Left kidney (tissue), 2 donors: Measurements from ENCODE around the gene CLMP. TPM values are rescaled to one million over a fixed set of nuclear protein-coding genes. Genes with fewer than 3 reads are reported as not detected.

Experiments used
- DNase-seq: peaks from one replicate; pipeline ENCODE4 v3.0.0-alpha.2; 2013
- polyA plus RNA-seq: library from polyadenylated mRNA; unstranded; fragments of 120-200 nt; gene quantifications from one replicate; pipeline ENCODE4 v1.2.1, GENCODE V29; 2013; ENCODE audit not compliant: insufficient read length

CLMP gene
- polyA plus RNA-seq, 1 donor, result 34.1 TPM

GRCh38 chr11:123057661-123058305 is 137.3 kb downstream of the CLMP start:
- no peak for DNase-seq

DNA sequence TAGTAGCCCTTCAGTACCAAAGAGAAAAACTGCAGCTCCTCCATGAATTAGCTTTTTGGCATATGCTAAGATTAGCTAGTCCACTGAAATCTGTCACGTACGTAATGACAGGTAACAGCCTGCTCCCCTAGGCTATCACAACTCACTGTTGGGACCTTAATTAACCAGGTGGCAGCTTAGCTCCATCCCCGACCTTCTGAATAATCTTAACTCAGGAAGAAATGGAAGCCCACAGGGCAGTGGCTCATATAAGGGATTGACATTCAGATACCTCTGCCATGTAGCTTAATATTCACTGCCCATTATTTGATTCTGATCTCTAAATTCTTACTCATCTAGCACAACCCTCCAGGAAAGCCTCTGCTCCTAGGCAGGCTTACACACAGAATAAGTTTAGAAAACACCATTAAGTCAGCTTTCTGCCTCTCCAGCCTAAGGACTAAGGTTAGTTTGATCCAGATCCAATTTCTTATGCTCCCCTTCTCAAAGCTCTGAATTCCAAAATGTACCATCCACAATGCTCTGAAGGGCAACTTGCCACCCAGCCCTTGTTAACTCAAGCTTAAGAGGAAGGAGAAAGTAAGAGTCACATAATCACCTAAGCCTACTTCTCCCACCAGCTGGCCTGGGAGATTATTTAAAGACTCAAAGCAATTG is 138.1 kb downstream of the CLMP start:
- no peak for DNase-seq

- no peak for DNase-seq
Observed at GRCh38 chr11:123055191-123055901, 139.7 kb downstream of the CLMP start.

DNA sequence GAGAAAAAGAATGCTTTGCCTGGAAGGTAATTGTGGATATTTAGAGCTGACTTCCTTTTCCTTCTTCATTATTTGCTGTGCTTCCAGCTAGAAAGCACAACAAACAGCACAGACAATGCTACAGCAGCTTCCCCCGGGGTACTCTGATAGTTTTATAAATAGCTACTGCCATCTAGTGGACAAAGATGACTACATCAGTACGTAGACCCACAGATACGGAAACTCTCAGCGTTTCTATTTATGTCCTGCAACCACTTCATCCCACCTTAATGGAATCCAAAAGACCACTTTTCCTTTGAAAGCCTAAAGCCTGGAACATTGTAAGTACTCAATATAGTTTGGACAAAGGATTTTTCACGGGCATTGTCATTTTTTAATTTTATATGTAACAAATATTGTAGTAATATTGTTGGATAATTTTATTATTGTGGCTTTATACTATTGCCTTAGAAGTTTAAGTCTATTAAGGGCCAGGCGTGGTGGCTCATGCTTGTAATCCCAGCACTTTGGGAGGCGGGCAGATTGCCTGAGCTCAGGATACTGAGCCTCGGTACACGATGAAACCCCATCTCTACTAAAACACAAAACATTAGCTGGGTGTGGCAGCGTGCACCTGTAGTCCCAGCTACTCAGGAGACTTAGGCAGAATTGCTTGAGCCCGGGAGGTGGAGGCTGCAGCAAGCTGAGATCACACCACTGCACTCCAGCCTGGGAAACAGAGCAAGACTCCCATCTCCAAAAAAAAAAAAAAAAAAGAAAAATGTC is 140.6 kb downstream of the CLMP start:
- peak; percentile 74 for DNase-seq

DNA sequence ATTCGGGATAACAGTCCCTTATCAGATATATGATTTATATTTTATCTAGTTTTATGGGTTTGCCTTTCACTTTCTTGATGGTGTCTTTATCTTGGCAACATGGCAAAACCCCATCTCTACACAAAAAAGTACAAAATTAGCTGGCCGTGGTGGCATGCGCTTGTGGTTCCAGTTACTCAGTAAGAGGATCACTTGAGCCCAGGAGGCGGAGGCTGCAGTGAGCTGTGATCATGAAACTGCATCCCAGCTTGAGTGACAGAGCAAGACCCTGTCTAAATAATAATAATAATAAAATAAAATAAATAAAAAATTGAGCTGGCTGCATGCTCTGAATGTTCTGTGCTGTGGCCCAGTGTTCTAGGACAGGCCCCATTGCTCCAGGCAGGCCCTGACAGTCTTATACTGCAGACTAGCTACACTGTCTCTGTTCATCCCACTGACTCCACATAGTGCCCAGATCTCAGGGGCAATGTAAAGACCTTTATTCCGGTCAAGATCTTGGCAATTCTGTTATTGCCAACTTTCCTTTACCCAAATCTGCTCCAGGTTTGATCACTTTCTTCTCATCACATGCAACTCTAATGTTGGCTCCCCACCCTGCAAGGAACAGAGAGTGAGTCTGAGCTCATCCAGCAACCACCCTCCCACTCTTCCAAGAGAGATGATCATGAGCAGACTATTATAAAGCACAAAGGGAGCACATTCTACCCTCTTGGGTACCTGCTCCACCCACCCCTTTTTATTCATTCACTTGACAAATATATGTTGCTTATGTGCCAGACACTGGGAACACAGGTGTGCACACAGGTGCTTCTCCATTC is 141.9 kb downstream of the CLMP start:
- DNase-seq, result no peak

DNA sequence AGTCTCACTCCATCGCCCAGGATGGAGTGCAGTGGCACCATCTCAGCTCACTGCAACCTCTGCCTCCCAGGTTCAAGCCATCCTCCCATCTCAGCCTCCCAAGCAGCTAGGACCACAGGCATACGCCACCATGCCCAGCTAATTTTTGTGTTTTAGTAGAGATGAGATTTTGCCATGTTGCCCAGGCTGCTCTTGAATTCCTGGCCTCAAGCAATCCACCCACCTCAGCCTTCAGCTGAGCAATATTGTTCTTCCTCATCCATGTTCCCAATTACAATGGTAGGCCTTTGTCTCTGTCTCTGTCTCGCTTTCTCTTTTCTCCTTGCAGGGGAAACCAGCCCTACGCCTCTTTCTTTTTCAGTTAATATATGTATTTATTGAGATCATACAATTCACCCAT is 143.4 kb downstream of the CLMP start:
- no peak for DNase-seq

DNA sequence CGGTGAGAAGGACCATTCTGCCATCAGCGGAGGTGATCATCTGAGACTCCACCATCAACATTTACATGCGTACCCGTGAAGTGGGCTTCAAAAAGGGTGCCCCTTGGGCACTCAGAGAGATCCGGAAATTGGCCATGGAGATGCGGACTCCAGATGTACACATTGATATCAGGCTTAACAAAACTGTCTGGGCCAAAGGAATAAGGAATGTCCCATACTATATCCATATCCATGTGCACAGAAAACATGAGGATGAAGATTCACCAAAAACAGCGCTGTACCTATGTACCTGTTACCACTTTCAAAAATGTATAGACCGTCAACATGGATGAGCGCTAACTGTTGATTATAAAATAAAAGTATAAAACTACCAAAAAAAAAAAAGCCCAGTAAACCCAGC is 143.9 kb downstream of the CLMP start:
- DNase-seq, result no peak

DNA sequence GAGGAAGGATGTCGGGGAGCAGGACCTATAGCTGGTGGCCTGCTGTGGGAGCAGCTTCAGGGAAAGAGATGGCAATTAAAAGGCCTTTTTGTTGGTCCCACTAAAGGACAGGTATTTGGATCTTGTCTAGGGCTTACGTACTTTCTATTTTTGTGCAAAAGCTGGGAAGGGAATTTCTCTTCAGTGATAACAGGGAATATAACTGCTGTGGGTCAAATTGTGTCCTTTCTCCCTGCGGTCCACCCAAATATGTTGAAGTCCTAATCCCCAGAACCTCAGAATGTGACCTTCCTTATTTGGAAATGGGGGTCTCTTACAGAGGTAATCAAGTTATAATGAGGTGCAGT is 147.1 kb downstream of the CLMP start:
- DNase-seq, result no peak

GRCh38 chr11:123047266-123047946 is 147.6 kb downstream of the CLMP start:
- DNase-seq, result no peak

DNA sequence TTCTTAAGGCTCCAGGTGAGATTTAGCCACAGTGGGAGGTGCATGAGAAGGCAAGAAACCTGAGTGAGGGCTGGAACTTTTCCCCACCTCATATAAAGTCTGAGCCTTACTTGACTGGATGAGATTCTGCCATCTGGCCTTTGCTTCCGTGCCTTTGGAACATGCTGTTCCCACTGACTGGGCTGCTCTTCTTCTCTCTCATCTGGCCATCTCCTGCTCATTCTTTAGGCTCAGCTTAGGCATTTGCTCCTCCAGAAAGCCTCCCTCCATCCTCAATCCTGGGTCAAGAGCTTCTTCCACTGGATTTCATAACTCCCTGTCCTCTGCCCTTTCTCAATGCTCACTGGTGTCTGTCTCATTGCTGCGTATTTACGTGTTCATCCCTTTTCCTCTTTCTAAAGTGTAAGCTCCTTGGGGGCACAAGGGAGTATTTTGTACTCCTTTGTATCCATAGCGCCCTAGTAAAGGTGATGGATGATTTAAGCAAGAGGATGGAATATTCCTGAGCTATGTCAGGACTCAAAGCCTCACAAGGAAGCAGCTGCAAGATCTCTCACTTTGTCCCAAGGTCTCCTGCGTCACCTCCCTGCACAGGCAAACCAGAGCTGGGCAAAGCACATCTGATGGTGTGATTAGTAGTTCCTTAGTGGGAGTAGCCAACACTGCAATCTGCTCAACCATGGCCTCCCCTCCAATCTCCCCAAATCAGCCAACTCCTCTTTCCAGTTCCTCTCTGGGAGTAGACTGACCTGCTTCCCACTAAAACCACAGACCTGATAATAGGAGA is 148.4 kb downstream of the CLMP start:
- no peak for DNase-seq

- DNase-seq, result no peak
Observed at GRCh38 chr11:123045101-123045500, 149.9 kb downstream of the CLMP start.

DNA sequence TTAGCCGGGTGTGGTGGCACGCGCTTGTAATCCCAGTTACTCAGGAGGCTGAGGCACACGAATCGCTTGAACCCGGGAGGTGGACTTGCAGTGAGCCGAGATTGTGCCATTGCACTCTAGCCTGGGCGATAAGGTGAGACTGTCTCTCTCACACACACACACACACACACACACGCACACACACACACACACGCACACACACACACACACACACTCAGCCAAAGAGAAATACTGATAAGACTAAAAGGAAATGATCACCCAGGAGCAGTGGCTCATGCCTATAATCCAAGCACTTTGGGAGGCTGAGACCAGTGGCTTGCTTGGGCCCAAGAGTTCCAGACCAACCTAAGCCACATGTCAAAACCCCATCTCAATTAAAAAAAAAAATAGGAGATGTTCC is 153.9 kb downstream of the CLMP start:
- DNase-seq, result no peak

DNA sequence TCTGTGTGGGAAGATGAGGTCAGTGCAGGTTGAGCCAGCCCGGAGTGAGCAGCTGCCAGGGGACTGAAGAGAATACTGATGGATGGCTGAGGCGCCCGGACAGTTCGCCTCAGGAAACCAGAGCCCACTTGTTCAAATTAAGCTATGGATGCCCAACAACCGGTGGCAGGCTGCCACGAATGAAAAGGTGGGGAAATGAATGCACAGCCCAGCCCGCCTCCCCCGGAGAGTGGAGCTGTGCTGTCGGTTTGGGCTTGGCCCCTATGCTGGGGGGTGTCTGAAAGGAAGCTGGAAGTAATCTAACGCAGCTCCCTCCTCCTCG is 155.0 kb downstream of the CLMP start:
- DNase-seq, result peak; percentile 50

DNA sequence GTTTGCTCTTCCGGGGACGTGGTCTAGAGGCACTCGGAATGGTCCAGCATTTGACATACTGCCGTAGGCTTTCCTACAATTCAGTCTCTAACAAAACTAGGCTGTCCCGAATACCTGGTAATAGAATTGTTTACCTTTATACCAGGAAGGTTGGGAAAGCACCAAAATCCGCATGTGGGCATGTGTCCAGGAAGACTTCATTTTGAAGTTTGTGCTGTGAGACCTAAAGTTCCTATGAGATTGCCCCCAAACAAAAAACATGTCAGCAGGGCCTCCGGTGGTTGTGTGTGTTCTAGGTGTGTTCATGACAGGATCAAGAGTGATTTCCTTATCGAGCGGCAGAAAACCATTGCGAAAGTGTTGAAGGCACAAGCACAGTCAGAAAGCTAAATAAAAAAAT is 159.2 kb downstream of the CLMP start:
- DNase-seq, result no peak

DNA sequence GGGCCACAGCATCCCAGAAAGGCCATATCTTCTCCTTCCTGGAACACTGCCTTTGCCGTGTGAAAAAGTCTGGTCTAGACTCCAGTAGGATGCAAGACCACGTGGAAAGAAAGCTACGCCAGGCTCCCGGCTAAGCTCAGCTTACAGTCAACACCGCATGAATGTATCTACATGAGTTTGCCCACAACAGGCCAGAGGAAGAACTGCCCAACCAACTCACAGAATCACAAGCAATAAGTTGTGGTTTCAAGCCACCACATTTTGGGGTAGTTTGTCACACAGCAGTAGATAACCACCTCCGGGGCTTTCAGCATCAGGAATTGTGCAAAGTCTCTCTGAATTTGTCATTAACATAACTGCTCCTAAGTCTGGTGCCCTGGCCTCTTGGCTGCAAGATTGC is 160.5 kb downstream of the CLMP start:
- no peak for DNase-seq

DNA sequence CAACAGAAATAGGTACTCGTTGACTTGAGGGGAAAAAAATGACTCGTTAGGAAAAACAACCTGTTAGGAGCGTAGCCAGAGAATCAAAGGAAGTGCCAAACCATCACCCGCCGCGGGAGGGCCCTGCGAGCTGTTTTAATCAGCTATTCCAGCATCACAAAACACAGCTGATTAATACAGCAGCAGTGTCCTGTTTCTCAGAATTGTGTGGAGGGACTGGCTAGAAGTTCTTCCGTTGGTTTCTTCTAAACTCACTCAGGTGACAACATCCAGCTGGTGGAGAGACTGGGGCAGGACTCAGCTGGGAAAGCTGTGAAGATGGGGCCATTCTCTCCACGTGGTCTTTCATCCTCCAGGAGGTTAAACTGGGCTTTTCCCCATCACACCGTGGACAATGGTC is 161.2 kb downstream of the CLMP start:
- no peak for DNase-seq

DNA sequence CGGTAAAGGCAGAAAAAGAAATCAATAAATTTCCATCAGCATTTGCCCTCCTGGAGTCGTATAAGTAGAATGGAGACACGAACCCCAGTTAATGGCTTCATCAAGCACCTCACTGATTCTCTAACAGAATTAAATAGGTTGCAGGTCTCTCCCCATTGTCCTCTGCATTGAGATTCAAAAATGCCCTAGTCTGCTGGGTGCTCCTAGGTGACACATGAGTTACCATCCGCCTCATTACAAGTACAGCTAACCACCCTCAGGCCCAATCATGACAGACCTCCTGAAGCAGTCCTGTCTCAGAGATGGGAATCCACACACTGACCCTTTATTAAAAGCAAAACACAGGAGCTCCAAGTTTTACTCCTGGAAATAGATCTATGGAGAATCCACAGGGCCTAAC is 164.5 kb downstream of the CLMP start:
- DNase-seq, result no peak

DNA sequence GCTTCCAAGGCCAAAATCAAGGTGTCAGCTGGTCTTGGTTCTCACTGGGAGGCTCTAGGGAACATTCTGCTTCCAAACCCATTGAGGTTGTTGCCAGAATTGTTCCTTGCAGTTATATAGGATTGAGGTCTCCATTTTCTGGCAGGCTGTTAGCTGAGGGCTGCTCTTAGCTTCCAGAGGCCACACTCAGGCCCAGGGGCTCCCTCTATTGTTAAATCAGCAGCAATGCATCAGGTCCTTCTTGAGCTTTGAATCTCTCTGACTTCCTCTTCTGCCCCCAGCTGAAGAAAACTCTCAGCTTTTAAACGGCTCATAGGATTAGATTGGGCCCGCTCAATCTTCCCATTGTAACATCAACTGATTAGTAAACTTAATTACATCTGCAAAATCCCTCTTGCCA is 174.1 kb downstream of the CLMP start:
- DNase-seq, result no peak
